PC-9 (cell line): ENCODE measurements around the gene RPTOR.

ENCODE experiments used
- EZH2 ChIP-seq: fragments of 200-600 bp; sonication (generic); IDR thresholded peaks from 2 replicates; pipeline ENCODE4 v1.8.0; 2017; ENCODE audit warnings: antibody characterized with exemption, low read depth
- TF ChIP-seq, protein P1 (sequence below): fragments of 200-600 bp; sonication (generic); conservative IDR thresholded peaks from 2 replicates; pipeline ENCODE4 v1.6.1; 2017; ENCODE audit warnings: mixed run types, antibody characterized with exemption, mild to moderate bottlenecking, moderate library complexity

DNA sequence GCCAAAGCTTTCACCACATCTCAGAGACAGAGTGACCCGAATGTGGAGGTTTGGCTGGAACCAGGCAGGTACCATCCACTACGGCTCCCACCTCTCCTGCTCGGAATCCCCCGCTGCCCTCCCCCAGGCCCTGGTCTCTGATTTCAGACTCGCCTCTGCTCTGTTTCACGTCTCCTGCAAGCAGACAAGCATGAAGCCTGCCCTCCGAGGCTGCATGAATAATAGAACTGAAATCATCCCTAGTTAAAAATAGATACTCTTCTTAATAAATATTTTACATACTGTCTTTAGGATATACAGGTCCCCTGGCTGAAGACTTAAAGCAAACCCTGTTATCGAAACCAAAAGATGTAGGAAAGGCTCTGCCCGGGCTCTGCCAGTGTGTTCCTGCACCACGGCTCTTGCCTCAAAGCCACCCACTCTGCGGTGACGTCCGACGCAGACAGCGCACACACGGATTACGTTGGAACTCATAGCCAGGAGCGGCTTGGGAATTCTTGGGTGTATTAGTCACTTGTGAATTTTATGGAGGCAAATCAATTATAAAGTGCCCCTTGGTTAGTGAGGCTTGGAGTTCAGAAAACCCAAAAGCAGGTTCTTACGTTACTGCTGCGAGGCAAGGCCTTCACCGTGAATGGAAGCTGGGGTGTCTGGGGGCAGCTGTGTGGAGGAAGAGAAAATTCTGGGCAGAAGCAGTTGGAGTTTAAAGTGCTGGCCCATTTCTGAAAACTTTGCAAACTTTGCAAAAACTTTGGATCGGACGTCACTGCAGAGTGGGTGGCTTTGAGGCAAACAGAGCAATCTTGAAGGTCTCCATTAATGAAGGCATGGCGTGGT lies 42.7 kb upstream of the RPTOR start:
- no peak for TF ChIP-seq EZH2
- TF ChIP-seq, protein P1, sequence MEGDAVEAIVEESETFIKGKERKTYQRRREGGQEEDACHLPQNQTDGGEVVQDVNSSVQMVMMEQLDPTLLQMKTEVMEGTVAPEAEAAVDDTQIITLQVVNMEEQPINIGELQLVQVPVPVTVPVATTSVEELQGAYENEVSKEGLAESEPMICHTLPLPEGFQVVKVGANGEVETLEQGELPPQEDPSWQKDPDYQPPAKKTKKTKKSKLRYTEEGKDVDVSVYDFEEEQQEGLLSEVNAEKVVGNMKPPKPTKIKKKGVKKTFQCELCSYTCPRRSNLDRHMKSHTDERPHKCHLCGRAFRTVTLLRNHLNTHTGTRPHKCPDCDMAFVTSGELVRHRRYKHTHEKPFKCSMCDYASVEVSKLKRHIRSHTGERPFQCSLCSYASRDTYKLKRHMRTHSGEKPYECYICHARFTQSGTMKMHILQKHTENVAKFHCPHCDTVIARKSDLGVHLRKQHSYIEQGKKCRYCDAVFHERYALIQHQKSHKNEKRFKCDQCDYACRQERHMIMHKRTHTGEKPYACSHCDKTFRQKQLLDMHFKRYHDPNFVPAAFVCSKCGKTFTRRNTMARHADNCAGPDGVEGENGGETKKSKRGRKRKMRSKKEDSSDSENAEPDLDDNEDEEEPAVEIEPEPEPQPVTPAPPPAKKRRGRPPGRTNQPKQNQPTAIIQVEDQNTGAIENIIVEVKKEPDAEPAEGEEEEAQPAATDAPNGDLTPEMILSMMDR, result no peak
